Tibial artery (tissue), 4 donors: ENCODE measurements around the gene SOX13.

Experiments
- DNase-seq, 2 donors: peaks; one replicate each; pipeline ENCODE4 v3.0.0-alpha.2; 2019
- H3K27ac ChIP-seq, 2 donors: fragments of 200-600 bp; sonication (generic) in 1 of 2; 1 replicate in 1 of 2; 2 replicates in 1 of 2; pipeline ENCODE4 v1.5.1; 2018 to 2019; ENCODE audit warnings: mild to moderate bottlenecking in 1 of 2
- H3K27me3 ChIP-seq, 2 donors: fragments of 200-600 bp; sonication (generic) in 1 of 2; one replicate each; pipeline versions ENCODE4 v1.5.1 to v1.6.0; 2016 to 2019
- H3K36me3 ChIP-seq, 3 donors: fragments of 200-600 bp; sonication (generic) in 2 of 3; one replicate each; pipeline ENCODE4 v1.5.1; 2016 to 2019; ENCODE audit warnings: mild to moderate bottlenecking in 2 of 3
- H3K4me1 ChIP-seq, 4 donors: fragments of 200-600 bp; sonication (generic) in 2 of 4; 1 replicate in 3 of 4; 2 replicates in 1 of 4; pipeline ENCODE4 v1.5.1; 2016 to 2019
- H3K4me3 ChIP-seq, 2 donors: fragments of 200-600 bp; sonication (generic) in 1 of 2; 1 replicate in 1 of 2; 2 replicates in 1 of 2; pipeline ENCODE4 v1.5.1; 2018 to 2019; ENCODE audit warnings: mild to moderate bottlenecking in 2 of 2
- H3K9me3 ChIP-seq, 3 donors: fragments of 200-600 bp; sonication (generic) in 1 of 3; one replicate each; pipeline ENCODE4 v1.5.1; 2016 to 2019
- intact Hi-C: fragments of 100-400 bp; cut with DNase I; formaldehyde crosslinking; loops from one replicate; pipeline ENCODE4 v1.15.0; 2023; ENCODE audit warnings: low total_unique reads
- TF ChIP-seq, protein P1 (sequence below), 2 experiments: fragments of 200-600 bp in 1 of 2; fragments of 450-650 bp in 1 of 2; IDR thresholded peaks; one replicate each; pipeline ENCODE4 v1.5.1; 2017 to 2019; ENCODE audit warnings: antibody characterized with exemption in 2 of 2, mild to moderate bottlenecking in 1 of 2, moderate library complexity in 1 of 2

The SOX13 gene

DNA sequence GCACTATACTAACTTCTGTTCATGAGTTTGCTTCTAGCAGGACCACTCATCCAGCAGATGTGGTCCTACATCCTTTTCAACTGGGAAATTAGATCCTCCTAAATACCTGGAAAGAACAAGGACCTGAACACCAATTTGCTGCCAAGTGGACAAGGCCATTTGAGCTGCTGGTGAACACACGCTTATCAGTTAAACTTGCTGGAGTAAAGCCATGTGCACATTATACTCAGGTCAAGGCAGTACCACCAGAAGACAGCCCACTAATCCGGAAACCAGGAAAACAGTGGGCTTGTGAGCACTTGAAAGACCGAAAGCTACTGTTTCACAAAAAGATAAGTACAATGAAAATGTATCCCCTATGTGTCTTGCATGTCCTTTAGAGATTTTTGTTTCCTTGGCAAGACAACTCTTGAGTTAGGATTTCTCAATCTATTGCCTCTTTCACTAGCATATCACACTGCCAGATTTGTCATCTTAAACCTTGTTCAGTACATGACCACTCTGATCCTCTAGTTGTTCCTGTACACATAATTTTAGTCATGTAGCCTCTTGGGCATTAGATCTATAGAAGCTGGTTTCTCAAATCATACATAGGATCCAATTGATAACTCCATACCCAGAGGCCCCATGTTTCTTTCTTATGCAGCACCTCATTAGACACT is 97.7 kb downstream of the SOX13 start:
- no peak for DNase-seq
- peaks cover 0 to 22% of the 10 kb centered on the region in 2 donors for H3K27me3 ChIP-seq
- intact Hi-C loops: no loop called here
- no peak overlapping the region for H3K4me3 ChIP-seq
- no peak overlapping the region for H3K27ac ChIP-seq
- TF ChIP-seq, protein P1, sequence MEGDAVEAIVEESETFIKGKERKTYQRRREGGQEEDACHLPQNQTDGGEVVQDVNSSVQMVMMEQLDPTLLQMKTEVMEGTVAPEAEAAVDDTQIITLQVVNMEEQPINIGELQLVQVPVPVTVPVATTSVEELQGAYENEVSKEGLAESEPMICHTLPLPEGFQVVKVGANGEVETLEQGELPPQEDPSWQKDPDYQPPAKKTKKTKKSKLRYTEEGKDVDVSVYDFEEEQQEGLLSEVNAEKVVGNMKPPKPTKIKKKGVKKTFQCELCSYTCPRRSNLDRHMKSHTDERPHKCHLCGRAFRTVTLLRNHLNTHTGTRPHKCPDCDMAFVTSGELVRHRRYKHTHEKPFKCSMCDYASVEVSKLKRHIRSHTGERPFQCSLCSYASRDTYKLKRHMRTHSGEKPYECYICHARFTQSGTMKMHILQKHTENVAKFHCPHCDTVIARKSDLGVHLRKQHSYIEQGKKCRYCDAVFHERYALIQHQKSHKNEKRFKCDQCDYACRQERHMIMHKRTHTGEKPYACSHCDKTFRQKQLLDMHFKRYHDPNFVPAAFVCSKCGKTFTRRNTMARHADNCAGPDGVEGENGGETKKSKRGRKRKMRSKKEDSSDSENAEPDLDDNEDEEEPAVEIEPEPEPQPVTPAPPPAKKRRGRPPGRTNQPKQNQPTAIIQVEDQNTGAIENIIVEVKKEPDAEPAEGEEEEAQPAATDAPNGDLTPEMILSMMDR (IDR thresholded peaks at IDR 0.05): no peak
- H3K36me3 ChIP-seq: no peaks in the 10 kb centered on the region
- peaks cover 0 to 19% (median 11%) of the 10 kb centered on the region in 3 donors for H3K9me3 ChIP-seq
- no peaks in the 10 kb centered on the region for H3K4me1 ChIP-seq

DNA sequence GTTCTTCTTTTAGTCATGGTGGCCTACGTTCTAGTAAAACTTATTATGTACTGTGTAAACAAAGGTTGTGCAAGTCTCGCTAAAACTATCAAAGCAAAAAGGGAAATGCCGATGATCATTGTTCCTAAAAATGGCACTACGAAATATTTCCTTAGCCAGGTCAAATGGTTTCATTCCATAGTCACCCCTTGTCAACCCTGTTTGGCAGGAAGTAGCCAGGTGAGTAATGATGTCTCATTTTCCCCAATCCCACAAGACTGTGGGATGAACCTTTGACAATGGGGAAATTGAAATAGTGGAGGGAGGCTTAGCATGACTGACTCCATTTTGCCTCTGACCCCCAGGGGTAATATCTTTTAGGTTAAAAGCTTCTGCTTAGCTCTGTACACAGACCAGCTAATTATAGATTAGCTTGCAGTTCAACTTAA is 98.8 kb downstream of the SOX13 start:
- intact Hi-C loops: no loop called here
- Histone ChIP-seq H3K4me1 (no peaks in the 10 kb centered on the region), H3K27ac (no peak overlapping the region), H3K36me3 (no peaks in the 10 kb centered on the region), H3K9me3 (peaks cover 0 to 19% (median 11%) of the 10 kb centered on the region in 3 donors), H3K27me3 (peaks cover 0 to 22% of the 10 kb centered on the region in 2 donors), H3K4me3 (no peak overlapping the region)
- TF ChIP-seq, protein P1 (IDR thresholded peaks at IDR 0.05): no peak
- no peak for DNase-seq

DNA sequence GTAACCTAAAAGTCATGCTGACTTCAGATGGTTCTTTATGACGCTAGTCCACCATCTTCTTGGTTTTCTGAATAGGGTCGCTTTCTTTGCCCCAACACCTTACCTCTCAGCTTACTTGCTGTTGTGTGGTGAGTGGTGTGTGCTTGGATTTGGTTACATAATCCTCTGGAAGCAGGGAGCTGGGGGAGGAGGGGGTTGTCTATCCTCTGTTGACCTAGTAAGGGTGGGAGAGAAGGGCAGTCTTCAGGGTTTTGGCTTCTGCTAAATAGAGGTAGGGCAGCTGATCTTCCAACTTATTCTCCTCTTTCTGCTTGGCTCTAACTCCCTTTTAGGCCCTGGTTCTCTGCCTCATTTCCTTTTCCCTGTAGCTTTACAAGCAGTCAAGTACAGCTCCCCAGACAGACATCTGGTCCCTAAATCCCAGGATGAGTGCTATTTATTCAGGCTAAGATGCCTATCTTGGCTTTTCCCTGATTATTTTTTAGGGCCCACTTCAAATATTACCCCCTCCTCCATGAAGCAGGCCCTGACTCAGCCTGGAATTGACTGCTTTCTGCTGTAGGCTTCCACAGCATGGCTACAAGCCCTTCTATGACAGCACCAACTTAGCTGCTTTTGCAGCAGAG is 99.6 kb downstream of the SOX13 start:
- TF ChIP-seq, protein P1 (IDR thresholded peaks at IDR 0.05): no peak
- no peak overlapping the region for H3K27ac ChIP-seq

DNA sequence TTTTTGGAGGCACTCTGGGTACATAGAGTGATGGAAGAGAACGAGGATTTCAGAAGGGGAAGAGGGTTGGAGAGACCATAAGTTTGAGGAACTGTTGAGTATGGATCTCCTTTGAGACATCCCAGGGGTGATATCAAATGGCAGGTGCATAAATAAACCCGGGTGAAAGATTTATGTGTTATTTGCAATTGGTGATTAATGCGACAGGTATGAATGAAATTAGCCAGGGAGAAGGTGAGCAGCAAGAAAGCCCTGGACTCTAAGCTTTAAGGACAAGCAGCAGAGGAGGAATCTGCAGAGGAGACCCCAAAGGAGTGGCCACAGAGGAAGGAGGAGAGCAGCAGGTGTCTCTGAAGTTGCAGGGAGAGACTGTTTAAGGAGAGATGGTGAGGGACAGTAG is 102.0 kb downstream of the SOX13 start:
- Histone ChIP-seq H3K4me1 (no peaks in the 10 kb centered on the region), H3K36me3 (no peaks in the 10 kb centered on the region), H3K4me3 (no peak overlapping the region), H3K27ac (no peak overlapping the region), H3K9me3 (peaks cover 0 to 7% (median 6%) of the 10 kb centered on the region in 3 donors), H3K27me3 (peaks cover 0 to 32% of the 10 kb centered on the region in 2 donors)
- TF ChIP-seq, protein P1 (IDR thresholded peaks at IDR 0.05): no peak
- DNase-seq: no peak
- intact Hi-C loops: no loop called here

More for the DNA sequence above, 99.6 kb downstream of the SOX13 start:
- intact Hi-C loops: no loop called here
- H3K4me1 ChIP-seq: no peaks in the 10 kb centered on the region
- H3K9me3 ChIP-seq: peaks cover 0 to 19% (median 11%) of the 10 kb centered on the region in 3 donors
- DNase-seq: no peak
- peaks cover 0 to 26% of the 10 kb centered on the region in 2 donors for H3K27me3 ChIP-seq
- H3K4me3 ChIP-seq: no peak overlapping the region
- no peaks in the 10 kb centered on the region for H3K36me3 ChIP-seq

DNA sequence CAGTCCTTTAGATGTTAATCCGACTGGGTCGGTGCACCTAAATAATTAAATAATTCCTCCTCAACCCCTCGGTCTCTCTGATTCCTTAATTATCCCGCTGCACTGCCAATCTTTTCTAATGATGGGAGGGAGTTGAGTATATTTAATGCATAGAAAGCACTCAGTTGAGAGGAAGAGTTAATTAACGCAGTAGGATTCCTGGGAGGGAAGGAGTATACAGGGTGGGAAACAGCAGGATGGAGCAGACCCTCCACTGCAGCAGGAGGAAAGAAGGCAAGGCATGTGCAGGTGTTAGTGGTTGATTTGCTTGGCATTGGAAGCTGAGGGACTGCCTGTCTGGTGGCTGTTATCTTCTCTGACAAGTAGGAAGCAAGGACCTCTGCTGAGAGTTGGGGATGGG is 103.1 kb downstream of the SOX13 start:
- TF ChIP-seq, protein P1 (IDR thresholded peaks at IDR 0.05): no peak
- H3K27me3 ChIP-seq: peaks cover 0 to 32% of the 10 kb centered on the region in 2 donors
- H3K36me3 ChIP-seq: no peaks in the 10 kb centered on the region
- no peaks in the 10 kb centered on the region for H3K4me1 ChIP-seq
- intact Hi-C loops: no loop called here
- H3K27ac ChIP-seq: no peak overlapping the region
- no peak overlapping the region for H3K4me3 ChIP-seq
- DNase-seq: no peak
- H3K9me3 ChIP-seq: no peaks in the 10 kb centered on the region
